Astrocyte of the spinal cord (primary cell): ENCODE results near the gene PPDPF.

ENCODE experiments used
- DNase-seq: peaks from one replicate; pipeline ENCODE4 v3.0.0; 2011; ENCODE audit warnings: low read depth, low spot score
- H3K4me3 ChIP-seq: 2 replicates; pipeline ENCODE4 v1.5.1; 2011; ENCODE audit warnings: low read depth, mild to moderate bottlenecking, low read length, moderate library complexity
- CTCF ChIP-seq: IDR thresholded peaks from 2 replicates; pipeline ENCODE4 v1.5.1; 2012; ENCODE audit warnings: low read depth, mild to moderate bottlenecking, low read length, inconsistent platforms
- in situ Hi-C: cut with HindIII; loops from 2 replicates; pipeline ENCODE4 v1.10.0; 2017; ENCODE audit warnings: low sequenced_read_pairs

Gene PPDPF

GRCh38 chr20:63564036-63564810, 43.7 kb downstream of the PPDPF start:
- TF ChIP-seq CTCF, result no peak
- in situ Hi-C loops, result no loop called here
- no peak for DNase-seq
- no peak overlapping the region for H3K4me3 ChIP-seq

- DNase-seq, result no peak
- H3K4me3 ChIP-seq, result no peak overlapping the region
- TF ChIP-seq CTCF, result no peak
- in situ Hi-C loops, result no loop called here
These were observed 44.6 kb downstream of the PPDPF start for GRCh38 chr20:63565021-63565698.

- H3K4me3 ChIP-seq, result no peak overlapping the region
- TF ChIP-seq CTCF, result no peak
- no peak for DNase-seq
- in situ Hi-C loops, result no loop called here
These were observed 45.3 kb downstream of the PPDPF start for GRCh38 chr20:63565699-63566335.

- no peak for TF ChIP-seq CTCF
- no peak overlapping the region for H3K4me3 ChIP-seq
- in situ Hi-C loops, result no loop called here
- no peak for DNase-seq
These were observed 46.0 kb downstream of the PPDPF start for GRCh38 chr20:63566395-63567135.

GRCh38 chr20:63567136-63567385, 46.5 kb downstream of the PPDPF start:
- in situ Hi-C loops, result no loop called here
- no peak overlapping the region for H3K4me3 ChIP-seq

More at GRCh38 chr20:63567136-63567385, 46.5 kb downstream of the PPDPF start:
- no peak for DNase-seq
- no peak for TF ChIP-seq CTCF
